Measurements from ENCODE around the gene RPRD2.

- TF ChIP-seq GATA3 (IDR thresholded peaks at IDR 0.05; ENCODE audit: low read depth, low read length) (no peak), GATA2 (IDR thresholded peaks at IDR 0.05; ENCODE audit: low read depth, low read length) (no peak)
Measured at GRCh38 chr1:150479927-150480352, 116.0 kb downstream of the RPRD2 start.
